ENCODE data around the gene C18orf54. TPM values are rescaled to one million over a fixed set of nuclear protein-coding genes. Genes with fewer than 3 reads are reported as not detected.

C18orf54 gene
- total RNA-seq, 4 donors from 2014 or later = 0.37 to 5.1 (median 1.9) TPM

- intact Hi-C loops (cut with DNase I; ENCODE audit: low total_unique reads) (no loop called here), in situ Hi-C loops (cut with MboI; ENCODE audit: low pct_ligation_motif_present in 1 of 4, low pct_unique_long_range_greater_than_20kb in 1 of 4, low sequenced_read_pairs in 3 of 4) (no loop called here)
- Histone ChIP-seq H3K9me3 (no peaks in the 10 kb centered on the region), H3K4me1 (peaks cover 0 to 15% (median 0%) of the 10 kb centered on the region in 4 donors), H3K36me3 (no peaks in the 10 kb centered on the region), H3K27ac (no peak overlapping the region), H3K4me3 (no peak overlapping the region), H3K27me3 (no peaks in the 10 kb centered on the region)
- no peak for TF ChIP-seq EP300 (IDR thresholded peaks at IDR 0.05; ENCODE audit: low read depth)
- TF ChIP-seq POLR2A (IDR thresholded peaks at IDR 0.05) = no peak
- TF ChIP-seq POLR2AphosphoS5 (IDR thresholded peaks at IDR 0.05) = no peak
- TF ChIP-seq CTCF (IDR thresholded peaks at IDR 0.05) = no peak
- no peak for DNase-seq
- 93 to 97% methylated on average over 3 of the region's 3 CpGs for WGBS, 2 donors (ENCODE audit: low coverage in 1 of 2)
Measured at GRCh38 chr18:54387631-54388030, 29.9 kb downstream of the C18orf54 start.

- H3K4me1 ChIP-seq = peaks cover 0 to 15% (median 0%) of the 10 kb centered on the region in 4 donors
- in situ Hi-C loops (cut with MboI; ENCODE audit: low pct_ligation_motif_present in 1 of 4, low pct_unique_long_range_greater_than_20kb in 1 of 4, low sequenced_read_pairs in 3 of 4) (no loop called here), intact Hi-C loops (cut with DNase I; ENCODE audit: low total_unique reads) (no loop called here)
- no peak overlapping the region for H3K4me3 ChIP-seq
- TF ChIP-seq EP300 (IDR thresholded peaks at IDR 0.05; ENCODE audit: low read depth) = no peak
- TF ChIP-seq POLR2AphosphoS5 (IDR thresholded peaks at IDR 0.05) = no peak
- TF ChIP-seq CTCF (IDR thresholded peaks at IDR 0.05) = no peak
- no peak for TF ChIP-seq POLR2A (IDR thresholded peaks at IDR 0.05)
- 38 to 51% methylated on average over 5 to 6 of the region's 6 CpGs for WGBS, 2 donors (ENCODE audit: low coverage in 1 of 2)
- peak; percentile 41 for DNase-seq
- no peaks in the 10 kb centered on the region for H3K36me3 ChIP-seq
- H3K9me3 ChIP-seq = no peaks in the 10 kb centered on the region
- H3K27me3 ChIP-seq = no peaks in the 10 kb centered on the region
- no peak overlapping the region for H3K27ac ChIP-seq
Measured at GRCh38 chr18:54388203-54389142, 30.8 kb downstream of the C18orf54 start.

- Histone ChIP-seq H3K36me3 (no peaks in the 10 kb centered on the region), H3K9me3 (no peaks in the 10 kb centered on the region), H3K27ac (no peak overlapping the region), H3K4me3 (no peak overlapping the region), H3K4me1 (peaks cover 0 to 13% (median 0%) of the 10 kb centered on the region in 4 donors), H3K27me3 (no peaks in the 10 kb centered on the region)
- in situ Hi-C loops (cut with MboI; ENCODE audit: low pct_ligation_motif_present in 1 of 4, low pct_unique_long_range_greater_than_20kb in 1 of 4, low sequenced_read_pairs in 3 of 4) (no loop called here), intact Hi-C loops (cut with DNase I; ENCODE audit: low total_unique reads) (no loop called here)
- TF ChIP-seq CTCF (IDR thresholded peaks at IDR 0.05) (no peak), POLR2A (IDR thresholded peaks at IDR 0.05) (no peak), EP300 (IDR thresholded peaks at IDR 0.05; ENCODE audit: low read depth) (no peak), POLR2AphosphoS5 (IDR thresholded peaks at IDR 0.05) (no peak)
- DNase-seq = no peak
- WGBS, 2 donors (ENCODE audit: low coverage in 1 of 2) = 20 to 40% methylated on average over 1 to 2 of the region's 2 CpGs
Measured at GRCh38 chr18:54389143-54389505, 31.4 kb downstream of the C18orf54 start.

- in situ Hi-C loops (cut with MboI; ENCODE audit: low pct_ligation_motif_present in 1 of 4, low pct_unique_long_range_greater_than_20kb in 1 of 4, low sequenced_read_pairs in 3 of 4) = no loop called here
- H3K27me3 ChIP-seq = no peaks in the 10 kb centered on the region
- no peak for DNase-seq
- 59 to 68% methylated on average over 3 of the region's 3 CpGs for WGBS, 2 donors (ENCODE audit: low coverage in 1 of 2)
- intact Hi-C loops (cut with DNase I; ENCODE audit: low total_unique reads) = no loop called here
- no peak overlapping the region for H3K4me3 ChIP-seq
- TF ChIP-seq POLR2AphosphoS5 (IDR thresholded peaks at IDR 0.05) (no peak), EP300 (IDR thresholded peaks at IDR 0.05; ENCODE audit: low read depth) (no peak), POLR2A (IDR thresholded peaks at IDR 0.05) (no peak), CTCF (IDR thresholded peaks at IDR 0.05) (no peak)
- no peak overlapping the region for H3K27ac ChIP-seq
- H3K9me3 ChIP-seq = no peaks in the 10 kb centered on the region
- no peaks in the 10 kb centered on the region for H3K36me3 ChIP-seq
- peaks cover 0 to 9% (median 0%) of the 10 kb centered on the region in 4 donors for H3K4me1 ChIP-seq
Measured at GRCh38 chr18:54390838-54391237, 33.1 kb downstream of the C18orf54 start.
